ENCODE measurements around the gene INPP5D. TPM values are rescaled to one million over a fixed set of nuclear protein-coding genes. Genes with fewer than 3 reads are reported as not detected.

INPP5D gene
- total RNA-seq, 1 experiment from 2014 or later, result 17.2 TPM

- H3K9me3 Mint-ChIP-seq, result peaks cover 4% of the 10 kb centered on the region; the same call in 1 of the 2 replicates
- no peaks in the 10 kb centered on the region for H3K27me3 Mint-ChIP-seq (ENCODE audit: low read depth)
- H3K4me1 Mint-ChIP-seq, result no peaks in the 10 kb centered on the region
- no peak overlapping the region for H3K4me3 Mint-ChIP-seq
- TF ChIP-seq ZNF512 (CRISPR knock-in tag; IDR thresholded peaks at IDR 0.05; ENCODE audit: borderline replicate concordance) (no peak), HMGA2 (CRISPR knock-in tag; IDR thresholded peaks at IDR 0.05) (no peak), ARID4B (CRISPR knock-in tag; IDR thresholded peaks at IDR 0.05; ENCODE audit: borderline replicate concordance) (no peak), SMAD4 (CRISPR knock-in tag; IDR thresholded peaks at IDR 0.05) (no peak), ATF3 (CRISPR knock-in tag; conservative IDR thresholded peaks at IDR 0.05) (no peak), CDX4 (CRISPR knock-in tag; IDR thresholded peaks at IDR 0.05; ENCODE audit: borderline replicate concordance) (no peak), ERG (CRISPR knock-in tag; IDR thresholded peaks at IDR 0.05) (no peak), ATF6 (CRISPR knock-in tag; IDR thresholded peaks at IDR 0.05) (no peak), ZNF416 (CRISPR knock-in tag; IDR thresholded peaks at IDR 0.05) (no peak)
- POLR2A ChIA-PET, result interaction anchor here (1.0 kb wide), 1 partner anchor 12 kb away, joined by 3 read pairs; no protein-coding TSS in a partner anchor
- no peaks in the 10 kb centered on the region for H3K36me3 Mint-ChIP-seq
- peak; percentile 56 for DNase-seq (ENCODE audit: low spot score)
- peak; percentile 99 for ATAC-seq
- H3K27ac Mint-ChIP-seq, result no peak overlapping the region
- CTCF ChIA-PET, result interaction anchor here (0.6 to 3.1 kb wide), 5 partner anchors 8 to 367 kb away, joined by 3 to 13 read pairs (median 6); partner anchors contain the start of gene ATG16L1
Measured at GRCh38 chr2:233235977-233236376, 175.8 kb downstream of the INPP5D start.

- POLR2A ChIA-PET, result interaction anchor here (0.6 kb wide), 1 partner anchor 1253 kb away, joined by 5 read pairs; no protein-coding TSS in a partner anchor
- CTCF ChIA-PET, result interaction anchor here (0.6 to 3.1 kb wide), 3 partner anchors 10 to 368 kb away, joined by 3 to 13 read pairs (median 6); partner anchors contain the start of gene ATG16L1
- Mint-ChIP-seq H3K9me3 (peaks cover 4% of the 10 kb centered on the region; the same call in 1 of the 2 replicates), H3K4me1 (no peaks in the 10 kb centered on the region), H3K27me3 (ENCODE audit: low read depth) (no peaks in the 10 kb centered on the region), H3K4me3 (no peak overlapping the region), H3K27ac (no peak overlapping the region), H3K36me3 (no peaks in the 10 kb centered on the region)
- DNase-seq (ENCODE audit: low spot score) (no peak), ATAC-seq (no peak)
- no peak for TF ChIP-seq GRHL2 (CRISPR knock-in tag; IDR thresholded peaks at IDR 0.05; ENCODE audit: insufficient replicate concordance, severe bottlenecking)
- no peak for TF ChIP-seq ETV6 (CRISPR knock-in tag; IDR thresholded peaks at IDR 0.05)
- no peak for TF ChIP-seq E2F4 (CRISPR knock-in tag; IDR thresholded peaks at IDR 0.05; ENCODE audit: borderline replicate concordance, low read depth)
Measured at GRCh38 chr2:233236820-233237589, 176.9 kb downstream of the INPP5D start.

All from WTC11 (cell line).